ENCODE results near the gene WFDC1.

Gene WFDC1

DNA sequence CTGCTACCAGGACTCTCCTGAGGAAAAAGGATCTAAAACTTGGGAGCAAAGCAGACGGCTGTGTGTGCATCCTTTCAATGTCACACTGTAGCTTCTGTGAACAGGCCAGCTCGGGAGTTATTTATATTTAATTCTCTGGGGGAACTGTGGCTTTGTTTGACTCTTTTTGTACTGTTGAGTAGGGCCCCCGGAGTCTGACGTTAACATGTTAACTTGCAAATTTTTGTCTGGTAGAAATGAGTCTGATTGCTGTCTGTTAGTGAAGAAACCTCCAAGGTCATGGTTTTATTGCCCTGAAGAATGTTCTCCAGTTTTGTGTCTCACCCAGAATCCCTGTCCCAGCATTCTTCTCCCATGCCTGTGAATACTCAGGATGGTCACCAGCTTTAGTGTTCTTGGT, 40.6 kb upstream of the WFDC1 start:
- TF ChIP-seq, protein P1, sequence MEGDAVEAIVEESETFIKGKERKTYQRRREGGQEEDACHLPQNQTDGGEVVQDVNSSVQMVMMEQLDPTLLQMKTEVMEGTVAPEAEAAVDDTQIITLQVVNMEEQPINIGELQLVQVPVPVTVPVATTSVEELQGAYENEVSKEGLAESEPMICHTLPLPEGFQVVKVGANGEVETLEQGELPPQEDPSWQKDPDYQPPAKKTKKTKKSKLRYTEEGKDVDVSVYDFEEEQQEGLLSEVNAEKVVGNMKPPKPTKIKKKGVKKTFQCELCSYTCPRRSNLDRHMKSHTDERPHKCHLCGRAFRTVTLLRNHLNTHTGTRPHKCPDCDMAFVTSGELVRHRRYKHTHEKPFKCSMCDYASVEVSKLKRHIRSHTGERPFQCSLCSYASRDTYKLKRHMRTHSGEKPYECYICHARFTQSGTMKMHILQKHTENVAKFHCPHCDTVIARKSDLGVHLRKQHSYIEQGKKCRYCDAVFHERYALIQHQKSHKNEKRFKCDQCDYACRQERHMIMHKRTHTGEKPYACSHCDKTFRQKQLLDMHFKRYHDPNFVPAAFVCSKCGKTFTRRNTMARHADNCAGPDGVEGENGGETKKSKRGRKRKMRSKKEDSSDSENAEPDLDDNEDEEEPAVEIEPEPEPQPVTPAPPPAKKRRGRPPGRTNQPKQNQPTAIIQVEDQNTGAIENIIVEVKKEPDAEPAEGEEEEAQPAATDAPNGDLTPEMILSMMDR (IDR thresholded peaks at IDR 0.05; ENCODE audit: extremely low read depth, missing control alignments): no peak
- DNase-seq (ENCODE audit: low spot score): no peak

- TF ChIP-seq, protein P1 (IDR thresholded peaks at IDR 0.05; ENCODE audit: extremely low read depth, missing control alignments): no peak
- no peak for DNase-seq (ENCODE audit: low spot score)
Observed at GRCh38 chr16:84255050-84255810, 39.4 kb upstream of the WFDC1 start.

DNA sequence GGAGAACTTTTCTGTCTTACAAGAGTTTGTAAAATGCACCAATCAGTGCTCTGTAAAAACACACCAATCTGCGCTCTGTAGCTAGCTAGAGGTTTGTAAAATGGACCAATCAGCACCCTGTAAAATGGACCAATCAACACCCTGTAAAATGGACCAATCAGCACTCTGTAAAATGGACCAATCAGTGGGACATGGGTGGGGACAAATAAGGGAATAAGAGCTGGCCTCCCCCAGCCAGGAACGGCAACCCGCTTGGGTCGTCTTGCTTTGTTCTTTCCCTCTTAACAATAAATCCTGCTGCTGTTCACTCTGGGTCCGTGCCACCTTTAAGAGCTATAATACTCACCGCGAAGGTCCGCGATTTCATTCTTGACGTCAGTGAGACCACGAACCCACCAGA, 36.4 kb upstream of the WFDC1 start:
- DNase-seq (ENCODE audit: low spot score): no peak
- TF ChIP-seq, protein P1 (IDR thresholded peaks at IDR 0.05; ENCODE audit: extremely low read depth, missing control alignments): no peak

DNA sequence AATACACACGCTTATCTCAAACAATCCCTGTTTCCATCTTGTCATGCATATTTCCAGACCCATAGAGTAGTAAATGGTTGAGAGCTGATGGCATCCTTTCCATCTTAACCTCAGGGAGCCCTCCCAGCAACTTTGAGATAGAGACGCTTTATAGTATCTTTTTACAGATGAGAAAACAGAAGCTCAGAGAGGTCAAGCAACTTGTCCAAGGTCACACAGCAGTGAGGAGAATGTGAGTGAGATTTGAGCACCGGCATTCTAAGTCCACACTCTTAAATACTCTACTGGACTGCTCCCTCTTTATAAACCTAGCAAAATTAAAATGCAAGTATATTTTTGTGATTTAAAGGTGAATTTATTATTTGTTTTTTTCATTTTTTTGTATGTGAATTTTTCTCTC, 35.0 kb upstream of the WFDC1 start:
- TF ChIP-seq, protein P1 (IDR thresholded peaks at IDR 0.05; ENCODE audit: extremely low read depth, missing control alignments): no peak
- no peak for DNase-seq (ENCODE audit: low spot score)

DNA sequence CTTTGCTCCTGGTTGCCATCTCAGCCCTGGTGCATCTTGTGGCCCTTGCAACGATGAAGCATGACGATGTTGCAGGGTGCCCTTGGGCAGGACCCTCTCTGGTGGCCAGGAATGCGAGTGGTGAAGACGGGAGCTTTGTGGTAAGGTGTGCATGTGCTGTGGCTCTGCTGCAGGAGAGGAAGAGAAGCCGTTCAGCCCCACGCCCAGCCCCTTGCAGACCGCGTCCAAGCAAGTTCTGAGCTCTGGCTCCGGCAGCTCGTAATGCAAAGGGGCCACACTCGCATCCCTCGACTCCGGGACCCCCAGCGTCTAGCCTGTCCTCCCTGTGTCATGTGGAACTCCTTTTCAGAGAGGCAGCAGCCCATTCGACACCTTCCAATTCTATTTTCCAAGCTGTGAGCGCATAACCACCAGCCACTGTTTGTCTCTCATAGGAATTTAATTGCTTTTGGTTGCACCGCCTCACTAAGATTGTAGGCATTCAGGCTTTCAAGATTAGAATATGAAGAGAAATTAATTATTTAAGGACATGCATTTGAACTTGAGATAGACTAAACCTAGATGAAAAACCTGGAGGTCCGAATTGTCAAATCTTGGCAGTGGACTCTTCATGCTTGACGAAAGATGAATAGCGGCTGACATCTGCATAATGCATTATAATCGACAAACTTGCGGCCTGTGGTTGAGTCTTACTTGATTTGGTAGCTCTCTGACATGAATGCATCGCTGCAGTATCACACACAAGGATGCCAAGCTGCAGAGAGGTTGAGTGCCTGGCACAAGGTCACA, 33.7 kb upstream of the WFDC1 start:
- TF ChIP-seq, protein P1 (IDR thresholded peaks at IDR 0.05; ENCODE audit: extremely low read depth, missing control alignments): no peak
- DNase-seq (ENCODE audit: low spot score): no peak

- TF ChIP-seq, protein P1 (IDR thresholded peaks at IDR 0.05; ENCODE audit: extremely low read depth, missing control alignments): no peak
- DNase-seq (ENCODE audit: low spot score): no peak
Observed at GRCh38 chr16:84262031-84262430, 32.6 kb upstream of the WFDC1 start.

DNA sequence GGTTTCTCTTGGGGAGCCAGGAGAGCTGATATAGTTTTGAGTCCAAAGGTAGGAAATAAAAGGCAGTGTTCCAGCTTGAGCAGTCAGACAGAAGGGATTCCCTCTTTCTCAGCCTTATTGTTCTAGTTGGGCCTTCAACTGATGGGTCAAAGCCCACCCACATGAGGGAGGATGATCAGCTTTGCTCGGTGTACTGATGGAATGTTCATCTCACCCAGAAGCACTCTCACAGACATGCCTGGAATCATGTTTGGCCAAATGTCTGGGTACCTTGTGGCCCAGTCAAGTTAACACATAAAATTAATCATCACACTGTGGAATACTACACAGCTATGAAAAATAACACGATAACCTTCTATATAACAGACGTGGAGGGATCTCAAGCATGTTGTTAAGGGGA, 31.7 kb upstream of the WFDC1 start:
- DNase-seq (ENCODE audit: low spot score): no peak

More for the DNA sequence above, 31.7 kb upstream of the WFDC1 start:
- TF ChIP-seq, protein P1 (IDR thresholded peaks at IDR 0.05; ENCODE audit: extremely low read depth, missing control alignments): no peak

Data from GM20000 (cell line).